Fibroblast of lung (primary cell): ENCODE measurements around the gene SPEG. TPM values are rescaled to one million over a fixed set of nuclear protein-coding genes. Genes with fewer than 3 reads are reported as not detected.

Experiments used
- DNase-seq, 2 donors: peaks; one replicate each; pipeline versions ENCODE4 v3.0.0 to v3.0.0-alpha.2; 2010; ENCODE audit warnings: low read depth in 2 of 2
- H2AFZ ChIP-seq: 2 replicates; pipeline ENCODE4 v1.5.1; 2012; ENCODE audit warnings: low read length, control low read depth, inconsistent platforms
- H3K27ac ChIP-seq: 2 replicates; pipeline ENCODE4 v1.5.1; 2011; ENCODE audit warnings: low read length, control low read depth; ENCODE audit not compliant: insufficient read depth
- H3K27me3 ChIP-seq: 2 replicates; pipeline ENCODE4 v1.5.1; 2011; ENCODE audit warnings: mild to moderate bottlenecking, low read length; ENCODE audit not compliant: control insufficient read depth, insufficient read depth
- H3K36me3 ChIP-seq: 2 replicates; pipeline ENCODE4 v1.5.1; 2011; ENCODE audit warnings: low read length; ENCODE audit not compliant: control insufficient read depth, insufficient read depth
- H3K4me1 ChIP-seq: 2 replicates; pipeline ENCODE4 v1.5.1; 2011; ENCODE audit warnings: low read length; ENCODE audit not compliant: control insufficient read depth, insufficient read depth; ENCODE audit errors: extremely low read depth
- H3K4me2 ChIP-seq: 2 replicates; pipeline ENCODE4 v1.5.1; 2011; ENCODE audit warnings: low read length, control low read depth; ENCODE audit not compliant: insufficient read depth; ENCODE audit errors: extremely low read depth
- H3K4me3 ChIP-seq, 4 experiments: fragments of 200-600 bp in 1 of 4; sonication (generic) in 1 of 4; replicated peaks in 1 of 4; 2 replicates each; pipeline ENCODE4 v1.5.1; 2011 to 2016; ENCODE audit warnings: low read length in 4 of 4, low read depth in 3 of 4, mild to moderate bottlenecking in 3 of 4, control low read depth in 2 of 4, inconsistent platforms in 1 of 4, mixed read lengths in 1 of 4; ENCODE audit not compliant: insufficient read depth in 1 of 4; ENCODE audit errors: control extremely low read depth in 1 of 4
- H3K79me2 ChIP-seq: 2 replicates; pipeline ENCODE4 v1.5.1; 2012; ENCODE audit warnings: mild to moderate bottlenecking, low read length, inconsistent platforms; ENCODE audit not compliant: control insufficient read depth, insufficient read depth
- H3K9ac ChIP-seq: 2 replicates; pipeline ENCODE4 v1.5.1; 2011; ENCODE audit warnings: mild to moderate bottlenecking, low read length, control low read depth; ENCODE audit not compliant: insufficient read depth
- H3K9me3 ChIP-seq: 2 replicates; pipeline ENCODE4 v1.5.1; 2012; ENCODE audit warnings: low read depth, low read length; ENCODE audit not compliant: control insufficient read depth, insufficient read depth
- H4K20me1 ChIP-seq: 2 replicates; pipeline ENCODE4 v1.5.1; 2011; ENCODE audit warnings: low read length; ENCODE audit not compliant: control insufficient read depth, insufficient read depth; ENCODE audit errors: extremely low read depth
- CTCF ChIP-seq, 2 donors: IDR thresholded peaks in 1 of 2; conservative IDR thresholded peaks in 1 of 2; 1 replicate in 1 of 2; 2 replicates in 1 of 2; pipeline ENCODE4 v1.5.1; 2011 to 2012; ENCODE audit warnings: low read length in 2 of 2, control low read depth in 1 of 2, inconsistent platforms in 1 of 2, low read depth in 1 of 2, mild to moderate bottlenecking in 1 of 2
- EZH2 ChIP-seq: IDR thresholded peaks from 2 replicates; pipeline ENCODE4 v1.5.1; 2012; ENCODE audit warnings: low read length, control low read depth, mild to moderate bottlenecking; ENCODE audit errors: missing control alignments
- polyA plus RNA-seq, 2 donors: library from polyadenylated mRNA; depleted of rRNA in 1 of 2; stranded (reverse) in 1 of 2; unstranded in 1 of 2; fragments of >200 nt; gene quantifications; 2 replicates each; pipeline ENCODE4 v1.2.1, GENCODE V29; 2011 to 2012; ENCODE audit warnings: missing spikeins in 1 of 2
- total RNA-seq: library from RNA; depleted of rRNA; stranded (reverse); fragments of >200 nt; gene quantifications from 2 replicates; pipeline ENCODE4 v1.2.1, GENCODE V29; 2014

The SPEG gene
- total and polyA plus RNA-seq, 2 donors (not counting 1 experiment from before 2014, with no cell fraction given), result 9.5 to 20.1 TPM

- Histone ChIP-seq H4K20me1 (no peaks in the 10 kb centered on the region), H3K4me3 (no peak overlapping the region), H3K4me1 (peaks cover 7% of the 10 kb centered on the region), H3K27me3 (no peaks in the 10 kb centered on the region), H3K4me2 (no peak overlapping the region), H3K36me3 (peaks cover 7% of the 10 kb centered on the region), H3K9me3 (no peaks in the 10 kb centered on the region), H2AFZ (no peak overlapping the region), H3K9ac (no peak overlapping the region), H3K27ac (no peak overlapping the region), H3K79me2 (no peaks in the 10 kb centered on the region)
- DNase-seq, result no peak
- TF ChIP-seq CTCF (conservative IDR thresholded peaks at IDR 0.05 in 1 of 2, IDR thresholded peaks at IDR 0.05 in 1 of 2; ENCODE audit: low read depth in 1 of 2, low read length in 2 of 2) (no peak), EZH2 (no peak)
Observed at GRCh38 chr2:219466816-219467735, 32.4 kb downstream of the SPEG start.

GRCh38 chr2:219467736-219468075, 33.1 kb downstream of the SPEG start:
- H3K36me3 ChIP-seq, result peaks cover 7% of the 10 kb centered on the region
- H3K4me3 ChIP-seq, result no peak overlapping the region
- no peak overlapping the region for H3K9ac ChIP-seq
- no peak overlapping the region for H2AFZ ChIP-seq
- no peaks in the 10 kb centered on the region for H3K27me3 ChIP-seq
- H3K4me1 ChIP-seq, result peaks cover 7% of the 10 kb centered on the region
- no peak for DNase-seq
- H4K20me1 ChIP-seq, result no peaks in the 10 kb centered on the region
- TF ChIP-seq CTCF (conservative IDR thresholded peaks at IDR 0.05 in 1 of 2, IDR thresholded peaks at IDR 0.05 in 1 of 2; ENCODE audit: low read depth in 1 of 2, low read length in 2 of 2) (no peak), EZH2 (no peak)
- no peaks in the 10 kb centered on the region for H3K9me3 ChIP-seq
- H3K4me2 ChIP-seq, result no peak overlapping the region
- no peaks in the 10 kb centered on the region for H3K79me2 ChIP-seq
- H3K27ac ChIP-seq, result no peak overlapping the region

GRCh38 chr2:219468410-219469185, 34.0 kb downstream of the SPEG start:
- Histone ChIP-seq H3K4me1 (peaks cover 7% of the 10 kb centered on the region), H3K27ac (no peak overlapping the region), H3K9me3 (no peaks in the 10 kb centered on the region), H3K9ac (no peak overlapping the region), H3K79me2 (no peaks in the 10 kb centered on the region), H3K27me3 (no peaks in the 10 kb centered on the region), H4K20me1 (no peaks in the 10 kb centered on the region), H2AFZ (no peak overlapping the region), H3K36me3 (peaks cover 7% of the 10 kb centered on the region), H3K4me2 (no peak overlapping the region), H3K4me3 (no peak overlapping the region)
- no peak for DNase-seq
- TF ChIP-seq EZH2 (no peak), CTCF (conservative IDR thresholded peaks at IDR 0.05 in 1 of 2, IDR thresholded peaks at IDR 0.05 in 1 of 2; ENCODE audit: low read depth in 1 of 2, low read length in 2 of 2) (no peak)
